ENCODE results near the gene HEXB. TPM values are rescaled to one million over a fixed set of nuclear protein-coding genes. Genes with fewer than 3 reads are reported as not detected.

The HEXB gene
- total RNA-seq, 4 donors from 2014 or later: 66.2 to 134 (median 93.9) TPM

DNA sequence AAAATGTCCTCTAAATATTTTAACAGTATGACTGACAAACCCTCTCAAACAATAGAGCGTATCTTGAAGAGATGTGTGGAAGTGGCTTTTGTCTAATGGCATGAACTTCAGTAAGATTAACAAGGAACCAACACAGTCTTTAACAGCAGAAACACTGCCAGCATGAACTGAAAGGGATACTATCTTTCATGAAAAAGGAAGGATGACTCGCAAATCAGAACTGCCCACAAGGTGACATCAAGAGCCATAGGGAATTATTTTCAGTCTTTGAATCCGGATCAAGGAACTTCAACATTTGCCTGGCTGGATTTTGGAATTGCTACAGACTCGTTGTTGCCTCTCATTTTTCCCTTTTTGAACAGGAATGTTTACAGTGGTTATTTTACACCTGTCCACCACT, 5.1 kb upstream of the HEXB start:
- WGBS, 2 donors: 64 to 78% methylated on average over 4 of the region's 4 CpGs
- intact Hi-C loops (cut with DNase I; ENCODE audit: low total_unique reads): no loop called here
- H3K4me3 ChIP-seq (ENCODE audit: low read depth, poor library complexity, severe bottlenecking): no peak overlapping the region
- TF ChIP-seq, protein P1, sequence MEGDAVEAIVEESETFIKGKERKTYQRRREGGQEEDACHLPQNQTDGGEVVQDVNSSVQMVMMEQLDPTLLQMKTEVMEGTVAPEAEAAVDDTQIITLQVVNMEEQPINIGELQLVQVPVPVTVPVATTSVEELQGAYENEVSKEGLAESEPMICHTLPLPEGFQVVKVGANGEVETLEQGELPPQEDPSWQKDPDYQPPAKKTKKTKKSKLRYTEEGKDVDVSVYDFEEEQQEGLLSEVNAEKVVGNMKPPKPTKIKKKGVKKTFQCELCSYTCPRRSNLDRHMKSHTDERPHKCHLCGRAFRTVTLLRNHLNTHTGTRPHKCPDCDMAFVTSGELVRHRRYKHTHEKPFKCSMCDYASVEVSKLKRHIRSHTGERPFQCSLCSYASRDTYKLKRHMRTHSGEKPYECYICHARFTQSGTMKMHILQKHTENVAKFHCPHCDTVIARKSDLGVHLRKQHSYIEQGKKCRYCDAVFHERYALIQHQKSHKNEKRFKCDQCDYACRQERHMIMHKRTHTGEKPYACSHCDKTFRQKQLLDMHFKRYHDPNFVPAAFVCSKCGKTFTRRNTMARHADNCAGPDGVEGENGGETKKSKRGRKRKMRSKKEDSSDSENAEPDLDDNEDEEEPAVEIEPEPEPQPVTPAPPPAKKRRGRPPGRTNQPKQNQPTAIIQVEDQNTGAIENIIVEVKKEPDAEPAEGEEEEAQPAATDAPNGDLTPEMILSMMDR (IDR thresholded peaks at IDR 0.05): no peak
- no peak for TF ChIP-seq POLR2A (IDR thresholded peaks at IDR 0.05)
- no peak for DNase-seq (ENCODE audit: low spot score in 2 of 2)

- no peak for DNase-seq (ENCODE audit: low spot score in 2 of 2)
- intact Hi-C loops (cut with DNase I; ENCODE audit: low total_unique reads): no loop called here
- H3K4me3 ChIP-seq (ENCODE audit: low read depth, poor library complexity, severe bottlenecking): no peak overlapping the region
- TF ChIP-seq, protein P1 (IDR thresholded peaks at IDR 0.05): no peak
- no peak for TF ChIP-seq POLR2A (IDR thresholded peaks at IDR 0.05)
- 50 to 63% methylated on average over 10 of the region's 10 CpGs for WGBS, 2 donors
These were observed 1.1 kb downstream of the HEXB start for GRCh38 chr5:74685979-74686631.

DNA sequence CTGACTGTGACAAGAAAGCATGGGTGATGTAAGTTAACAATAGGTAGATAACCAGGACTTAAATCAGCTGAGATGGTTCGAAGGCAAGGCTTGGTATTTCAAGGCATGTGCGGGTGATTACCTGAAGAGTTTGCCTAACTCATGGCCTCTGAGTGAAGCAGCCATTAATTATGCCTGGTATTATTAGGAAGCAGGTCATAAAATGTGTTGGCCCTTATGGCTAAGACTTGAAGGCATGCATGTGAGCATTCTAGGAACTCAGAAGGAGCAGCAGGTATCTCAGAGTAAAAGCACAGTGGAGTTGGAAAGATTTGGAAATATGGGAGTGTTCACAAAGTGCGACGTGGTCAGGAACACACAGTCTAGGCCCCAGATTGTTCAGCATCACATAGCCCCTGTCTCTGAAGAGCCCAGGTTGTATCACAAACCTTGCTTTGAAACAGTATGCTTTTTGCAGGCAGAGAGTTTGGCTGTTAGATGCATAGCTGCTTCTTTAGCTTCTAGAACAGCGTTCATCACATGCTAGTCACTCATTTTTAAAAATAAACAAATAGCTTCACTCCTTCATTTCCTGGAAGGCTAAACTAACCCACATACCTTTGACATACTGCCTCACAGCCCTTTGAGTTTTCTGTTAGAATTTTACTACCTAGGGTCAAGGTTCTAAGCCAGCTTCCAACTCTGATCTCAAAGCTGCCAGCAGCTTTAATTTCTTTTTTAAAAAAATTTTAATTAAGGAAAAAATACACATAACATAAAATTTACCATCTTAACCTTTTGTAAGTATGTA, 2.1 kb downstream of the HEXB start:
- 82 to 84% methylated on average over 5 of the region's 5 CpGs for WGBS, 2 donors
- TF ChIP-seq POLR2A (IDR thresholded peaks at IDR 0.05): no peak
- TF ChIP-seq, protein P1 (IDR thresholded peaks at IDR 0.05): no peak
- no peak for DNase-seq (ENCODE audit: low spot score in 2 of 2)
- intact Hi-C loops (cut with DNase I; ENCODE audit: low total_unique reads): no loop called here
- no peak overlapping the region for H3K4me3 ChIP-seq (ENCODE audit: low read depth, poor library complexity, severe bottlenecking)

DNA sequence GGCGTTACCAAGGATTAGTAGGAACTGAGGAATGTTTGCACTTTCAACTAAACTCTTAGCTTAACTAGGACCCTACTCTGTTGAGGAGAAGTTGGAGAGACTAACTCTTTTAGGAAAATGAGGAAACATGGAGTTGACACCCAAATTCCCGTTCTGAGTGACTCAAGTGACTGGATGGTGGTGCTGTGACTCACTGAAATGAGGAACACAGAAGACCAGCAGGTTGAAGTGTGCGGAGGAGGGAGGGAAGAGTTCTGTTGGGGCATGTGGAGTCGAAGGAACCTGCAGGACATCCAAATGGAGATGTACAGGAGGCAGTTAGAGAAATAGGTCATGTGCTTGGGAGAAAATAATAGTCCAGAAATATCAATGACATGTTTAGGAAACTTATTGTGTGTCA, 8.2 kb downstream of the HEXB start:
- TF ChIP-seq POLR2A (IDR thresholded peaks at IDR 0.05): no peak
- TF ChIP-seq, protein P1 (IDR thresholded peaks at IDR 0.05): no peak
- H3K4me3 ChIP-seq (ENCODE audit: low read depth, poor library complexity, severe bottlenecking): no peak overlapping the region
- 80 to 87% methylated on average over 4 of the region's 4 CpGs for WGBS, 2 donors
- intact Hi-C loops (cut with DNase I; ENCODE audit: low total_unique reads): no loop called here
- no peak for DNase-seq (ENCODE audit: low spot score in 2 of 2)

- DNase-seq (ENCODE audit: low spot score in 2 of 2): no peak
- no peak for TF ChIP-seq POLR2A (IDR thresholded peaks at IDR 0.05)
- TF ChIP-seq, protein P1 (IDR thresholded peaks at IDR 0.05): no peak
- H3K4me3 ChIP-seq (ENCODE audit: low read depth, poor library complexity, severe bottlenecking): no peak overlapping the region
- 56 to 73% methylated on average over 1 of the region's 1 CpG for WGBS, 2 donors
- intact Hi-C loops (cut with DNase I; ENCODE audit: low total_unique reads): no loop called here
These were observed 32.6 kb downstream of the HEXB start for GRCh38 chr5:74717596-74717995.

Measured in lower leg skin (tissue), 4 donors.